Astrocyte (in vitro differentiated cells and primary cell): ENCODE measurements around the gene PUM2. TPM values are rescaled to one million over a fixed set of nuclear protein-coding genes. Genes with fewer than 3 reads are reported as not detected.

ENCODE experiments used
- DNase-seq: peaks from one replicate; pipeline ENCODE4 v3.0.0-alpha.2; 2010; ENCODE audit warnings: low read depth
- FAIRE-seq: peaks from 2 replicates; lab custom pipeline; 2011; peaks lifted over from hg19 to GRCh38; lab: Jason Lieb, UNC
- H2AFZ ChIP-seq: 2 replicates; pipeline ENCODE4 v1.6.0; 2012; ENCODE audit warnings: low read depth, low read length, inconsistent platforms
- H3K27ac ChIP-seq: 2 replicates; pipeline ENCODE4 v1.5.1; 2011; ENCODE audit warnings: low read depth, low read length, inconsistent platforms
- H3K27me3 ChIP-seq: 2 replicates; pipeline ENCODE4 v1.6.0; 2011; ENCODE audit warnings: low read length, inconsistent platforms; ENCODE audit not compliant: insufficient read depth
- H3K36me3 ChIP-seq: 2 replicates; pipeline ENCODE4 v1.5.1; 2011; ENCODE audit warnings: low read length, inconsistent platforms; ENCODE audit not compliant: insufficient read depth
- H3K4me1 ChIP-seq: 2 replicates; pipeline ENCODE4 v1.5.1; 2011; ENCODE audit warnings: low read length, inconsistent platforms; ENCODE audit not compliant: insufficient read depth
- H3K4me2 ChIP-seq: 2 replicates; pipeline ENCODE4 v1.6.0; 2012; ENCODE audit warnings: low read length, inconsistent platforms
- H3K4me3 ChIP-seq: 2 replicates; pipeline ENCODE4 v1.5.1; 2011; ENCODE audit warnings: low read depth, mild to moderate bottlenecking, low read length, inconsistent platforms; ENCODE audit not compliant: insufficient read depth
- H3K79me2 ChIP-seq: 2 replicates; pipeline ENCODE4 v1.6.0; 2012; ENCODE audit warnings: mild to moderate bottlenecking, low read length, inconsistent platforms; ENCODE audit not compliant: insufficient read depth
- H3K9ac ChIP-seq: 2 replicates; pipeline ENCODE4 v1.6.0; 2012; ENCODE audit warnings: mild to moderate bottlenecking, low read length, inconsistent platforms
- H3K9me3 ChIP-seq: 2 replicates; pipeline ENCODE4 v1.5.1; 2012; ENCODE audit warnings: low read depth, mild to moderate bottlenecking, low read length, inconsistent platforms; ENCODE audit not compliant: insufficient read depth
- H4K20me1 ChIP-seq: 2 replicates; pipeline ENCODE4 v1.6.0; 2012; ENCODE audit warnings: low read length, inconsistent platforms; ENCODE audit not compliant: insufficient read depth
- H3K27ac Mint-ChIP-seq: one replicate; pipeline ENCODE4 v1.8.0; 2021; ENCODE audit warnings: mild to moderate bottlenecking, mixed read lengths; ENCODE audit not compliant: unreplicated experiment
- H3K27me3 Mint-ChIP-seq: one replicate; pipeline ENCODE4 v1.8.0; 2021; ENCODE audit warnings: low read depth, mixed read lengths; ENCODE audit not compliant: unreplicated experiment
- H3K36me3 Mint-ChIP-seq: one replicate; pipeline ENCODE4 v1.8.0; 2021; ENCODE audit warnings: low read depth, mixed read lengths; ENCODE audit not compliant: unreplicated experiment
- H3K4me1 Mint-ChIP-seq: one replicate; pipeline ENCODE4 v1.8.0; 2021; ENCODE audit warnings: low read depth, mixed read lengths; ENCODE audit not compliant: unreplicated experiment
- H3K4me3 Mint-ChIP-seq: one replicate; pipeline ENCODE4 v1.8.0; 2021; ENCODE audit warnings: mild to moderate bottlenecking, moderate library complexity, mixed read lengths; ENCODE audit not compliant: unreplicated experiment
- H3K9me3 Mint-ChIP-seq: one replicate; pipeline ENCODE4 v1.8.0; 2021; ENCODE audit warnings: mild to moderate bottlenecking, mixed read lengths; ENCODE audit not compliant: unreplicated experiment
- EZH2 ChIP-seq: IDR thresholded peaks from 2 replicates; pipeline ENCODE4 v1.6.1; 2012; ENCODE audit warnings: mild to moderate bottlenecking, low read length, inconsistent platforms; ENCODE audit not compliant: insufficient read depth
- total RNA-seq: library from RNA; stranded (reverse); gene quantifications from 2 replicates; pipeline ENCODE4 v1.2.1, GENCODE V29; 2021
- TF ChIP-seq, protein P1 (sequence below): IDR thresholded peaks from 2 replicates; pipeline ENCODE4 v1.5.1; 2011; ENCODE audit warnings: low read depth, mild to moderate bottlenecking, inconsistent platforms, low read length, moderate library complexity; ENCODE audit not compliant: insufficient read depth

The PUM2 gene
- total RNA-seq, 1 donor from 2014 or later, result 69.4 TPM

DNA sequence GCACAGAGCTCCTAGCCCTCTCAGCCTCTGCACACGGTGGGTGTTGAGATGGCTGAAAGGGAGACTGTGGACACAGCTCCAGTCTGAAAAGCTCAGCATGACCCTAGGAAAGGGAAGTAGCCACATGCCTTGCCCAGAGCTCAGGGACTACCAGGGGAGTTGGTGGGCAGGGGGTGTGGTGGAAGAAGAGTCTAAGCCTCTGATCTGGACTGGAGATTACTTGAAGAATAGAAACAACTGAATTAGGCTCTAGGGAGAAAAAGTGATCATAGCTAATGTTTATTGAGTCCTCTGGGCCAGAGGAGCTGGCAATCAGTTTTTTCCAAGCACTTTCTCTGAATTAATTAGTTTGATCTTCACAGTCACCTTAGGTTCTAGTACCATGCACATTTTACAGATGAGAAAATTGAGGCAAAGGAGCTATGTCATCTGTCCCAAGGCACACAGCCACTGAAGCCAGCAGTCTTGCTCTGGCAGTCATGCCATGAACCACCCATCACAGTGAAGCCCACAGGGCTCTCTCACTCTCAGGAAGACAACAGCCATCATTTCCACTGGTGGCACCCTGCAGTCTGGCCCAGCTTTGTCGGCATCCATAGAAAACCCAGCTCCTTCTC, 136.0 kb downstream of the PUM2 start:
- Histone ChIP-seq H3K79me2 (peaks cover 67% of the 10 kb centered on the region), H3K36me3 (no peaks in the 10 kb centered on the region), H3K9ac (no peak overlapping the region), H4K20me1 (peaks cover 26% of the 10 kb centered on the region), H2AFZ (no peak overlapping the region), H3K4me2 (no peak overlapping the region), H3K27me3 (no peaks in the 10 kb centered on the region), H3K4me3 (no peak overlapping the region), H3K27ac (no peak overlapping the region), H3K9me3 (no peaks in the 10 kb centered on the region), H3K4me1 (peaks cover 8% of the 10 kb centered on the region)
- FAIRE-seq (no peak), DNase-seq (no peak)
- peaks cover 6% of the 10 kb centered on the region for H3K36me3 Mint-ChIP-seq
- no peak for TF ChIP-seq EZH2
- TF ChIP-seq, protein P1, sequence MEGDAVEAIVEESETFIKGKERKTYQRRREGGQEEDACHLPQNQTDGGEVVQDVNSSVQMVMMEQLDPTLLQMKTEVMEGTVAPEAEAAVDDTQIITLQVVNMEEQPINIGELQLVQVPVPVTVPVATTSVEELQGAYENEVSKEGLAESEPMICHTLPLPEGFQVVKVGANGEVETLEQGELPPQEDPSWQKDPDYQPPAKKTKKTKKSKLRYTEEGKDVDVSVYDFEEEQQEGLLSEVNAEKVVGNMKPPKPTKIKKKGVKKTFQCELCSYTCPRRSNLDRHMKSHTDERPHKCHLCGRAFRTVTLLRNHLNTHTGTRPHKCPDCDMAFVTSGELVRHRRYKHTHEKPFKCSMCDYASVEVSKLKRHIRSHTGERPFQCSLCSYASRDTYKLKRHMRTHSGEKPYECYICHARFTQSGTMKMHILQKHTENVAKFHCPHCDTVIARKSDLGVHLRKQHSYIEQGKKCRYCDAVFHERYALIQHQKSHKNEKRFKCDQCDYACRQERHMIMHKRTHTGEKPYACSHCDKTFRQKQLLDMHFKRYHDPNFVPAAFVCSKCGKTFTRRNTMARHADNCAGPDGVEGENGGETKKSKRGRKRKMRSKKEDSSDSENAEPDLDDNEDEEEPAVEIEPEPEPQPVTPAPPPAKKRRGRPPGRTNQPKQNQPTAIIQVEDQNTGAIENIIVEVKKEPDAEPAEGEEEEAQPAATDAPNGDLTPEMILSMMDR, result no peak
- H3K9me3 Mint-ChIP-seq, result no peaks in the 10 kb centered on the region
- H3K4me1 Mint-ChIP-seq, result no peaks in the 10 kb centered on the region
- no peak overlapping the region for H3K4me3 Mint-ChIP-seq
- peaks cover 6% of the 10 kb centered on the region for H3K27me3 Mint-ChIP-seq
- H3K27ac Mint-ChIP-seq, result no peak overlapping the region

DNA sequence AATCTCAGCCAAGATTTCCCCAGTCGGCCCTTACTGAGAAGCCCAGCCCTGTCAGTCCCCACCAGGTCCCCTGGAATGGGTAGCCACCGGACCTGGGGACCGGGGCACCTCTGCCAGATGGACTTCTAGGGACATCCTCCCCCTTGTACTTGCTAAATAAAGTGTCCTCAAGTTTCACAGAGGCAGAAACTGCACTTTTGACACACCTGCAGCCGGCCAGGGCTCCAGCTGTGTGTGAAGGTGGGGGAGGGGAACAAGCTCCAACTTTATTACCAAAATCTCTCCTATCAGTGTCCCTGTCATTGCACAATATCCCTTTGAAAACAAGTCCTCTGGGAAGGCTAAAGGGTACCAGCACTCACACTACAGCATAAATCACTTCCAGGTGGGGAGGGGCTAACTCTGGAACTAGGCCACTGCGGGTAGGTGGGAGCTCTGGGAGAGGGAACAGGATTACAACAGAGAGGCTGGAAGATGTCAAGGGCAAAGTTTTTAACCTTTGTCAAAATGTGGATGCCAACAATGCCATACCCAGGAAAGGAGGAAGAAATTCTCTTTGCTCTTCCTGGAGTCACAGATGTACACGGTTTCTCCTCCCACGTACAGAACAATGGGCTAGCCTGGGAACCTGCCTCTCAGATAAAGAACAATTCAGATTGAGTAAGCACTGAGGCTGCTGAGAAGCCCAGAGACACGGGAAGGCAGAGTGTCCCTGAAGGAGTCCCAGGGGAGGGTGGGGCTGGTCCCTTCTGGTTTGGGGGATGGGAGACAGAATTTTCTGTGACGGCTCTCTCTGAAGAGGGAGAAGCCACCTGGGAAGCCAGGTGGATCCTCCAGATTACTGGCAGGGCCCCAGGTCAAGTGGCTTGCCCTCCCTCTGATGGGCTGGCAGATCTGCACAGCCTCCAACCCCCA, 136.7 kb downstream of the PUM2 start:
- H3K27me3 ChIP-seq, result no peaks in the 10 kb centered on the region
- peaks cover 60% of the 10 kb centered on the region for H3K79me2 ChIP-seq
- peaks cover 2% of the 10 kb centered on the region for H3K36me3 Mint-ChIP-seq
- no peak overlapping the region for H3K4me2 ChIP-seq
- no peak overlapping the region for H3K27ac ChIP-seq
- H4K20me1 ChIP-seq, result peaks cover 26% of the 10 kb centered on the region
- H3K27me3 Mint-ChIP-seq, result peaks cover 6% of the 10 kb centered on the region
- H3K4me3 ChIP-seq, result no peak overlapping the region
- H3K4me1 Mint-ChIP-seq, result no peaks in the 10 kb centered on the region
- no peak overlapping the region for H3K9ac ChIP-seq
- H3K9me3 Mint-ChIP-seq, result no peaks in the 10 kb centered on the region
- no peak overlapping the region for H2AFZ ChIP-seq
- H3K27ac Mint-ChIP-seq, result no peak overlapping the region
- DNase-seq (no peak), FAIRE-seq (no peak)
- peaks cover 8% of the 10 kb centered on the region for H3K4me1 ChIP-seq
- no peaks in the 10 kb centered on the region for H3K36me3 ChIP-seq
- H3K9me3 ChIP-seq, result no peaks in the 10 kb centered on the region
- H3K4me3 Mint-ChIP-seq, result peak overlapping the region; percentile 62
- TF ChIP-seq EZH2, result no peak
- TF ChIP-seq, protein P1, result no peak
